ENCODE measurements around the gene VTN. TPM values are rescaled to one million over a fixed set of nuclear protein-coding genes. Genes with fewer than 3 reads are reported as not detected.

The VTN gene
- total RNA-seq, 2 experiments from 2014 or later: 0.16 to 0.17 TPM

DNA sequence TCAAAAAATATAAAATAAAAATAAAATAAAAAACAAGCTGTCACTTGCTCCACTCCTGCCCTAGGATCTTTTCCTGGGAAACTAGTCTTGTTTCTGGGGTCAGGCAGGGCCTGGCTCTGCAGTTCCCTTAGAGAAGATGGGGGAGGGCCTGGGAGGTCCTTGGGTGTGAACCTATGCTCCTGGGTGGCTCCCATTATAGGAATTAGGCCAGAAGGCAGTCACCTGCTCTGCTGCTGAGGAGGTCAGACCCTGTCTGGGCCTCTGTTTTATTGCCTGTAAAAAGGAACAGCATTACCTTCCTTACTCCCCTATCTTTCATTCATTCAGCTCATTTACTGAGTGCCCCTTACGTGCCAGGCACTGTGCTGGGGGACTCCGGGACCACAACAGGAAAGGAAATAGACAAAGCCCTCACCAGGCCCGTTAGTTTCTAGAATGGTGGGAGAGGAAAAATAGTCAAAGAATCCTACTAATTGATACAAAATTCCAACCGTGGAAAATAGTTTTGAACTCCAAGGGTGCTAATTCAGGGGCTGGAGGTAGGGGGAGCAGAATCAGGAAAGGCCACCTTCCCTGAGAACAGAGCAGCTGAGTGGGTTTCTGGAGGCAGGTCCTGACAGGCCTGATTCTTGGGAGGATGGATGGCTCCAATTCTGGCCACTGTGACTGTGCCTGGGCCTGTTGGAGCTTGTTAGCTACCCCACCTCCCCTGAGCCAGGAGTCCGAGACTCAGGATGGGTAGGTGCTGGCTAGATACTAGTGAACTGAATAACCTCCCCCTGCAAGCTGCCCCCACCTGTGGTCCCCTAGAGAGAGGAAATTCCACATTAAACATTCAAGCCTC, 37.2 kb upstream of the VTN start:
- Histone ChIP-seq H3K4me3 (ENCODE audit: low read length) (no peak overlapping the region), H3K27me3 (ENCODE audit: control insufficient read depth in 1 of 2, insufficient read depth in 2 of 2, low read length in 2 of 2) (peaks cover 5 to 8% of the 10 kb centered on the region in 2 experiments), H3K9me3 (ENCODE audit: control insufficient read depth in 1 of 2, insufficient read depth in 1 of 2, low read length in 2 of 2) (no peaks in the 10 kb centered on the region), H3K36me3 (ENCODE audit: insufficient read depth, low read length) (no peaks in the 10 kb centered on the region), H3K4me1 (ENCODE audit: insufficient read depth, low read length) (peaks cover 24% of the 10 kb centered on the region), H3K27ac (ENCODE audit: low read depth in 1 of 2, low read length in 2 of 2) (no peak overlapping the region)
- no peaks in the 10 kb centered on the region for H3K36me3 Mint-ChIP-seq (ENCODE audit: low read depth)
- H3K27me3 Mint-ChIP-seq: peaks cover 32% of the 10 kb centered on the region
- no peak for ATAC-seq (ENCODE audit: poor library complexity)
- peak overlapping the region; percentile 45 for H3K4me3 Mint-ChIP-seq
- DNase-seq: no peak
- no peaks in the 10 kb centered on the region for H3K9me3 Mint-ChIP-seq
- TF ChIP-seq, protein P1, sequence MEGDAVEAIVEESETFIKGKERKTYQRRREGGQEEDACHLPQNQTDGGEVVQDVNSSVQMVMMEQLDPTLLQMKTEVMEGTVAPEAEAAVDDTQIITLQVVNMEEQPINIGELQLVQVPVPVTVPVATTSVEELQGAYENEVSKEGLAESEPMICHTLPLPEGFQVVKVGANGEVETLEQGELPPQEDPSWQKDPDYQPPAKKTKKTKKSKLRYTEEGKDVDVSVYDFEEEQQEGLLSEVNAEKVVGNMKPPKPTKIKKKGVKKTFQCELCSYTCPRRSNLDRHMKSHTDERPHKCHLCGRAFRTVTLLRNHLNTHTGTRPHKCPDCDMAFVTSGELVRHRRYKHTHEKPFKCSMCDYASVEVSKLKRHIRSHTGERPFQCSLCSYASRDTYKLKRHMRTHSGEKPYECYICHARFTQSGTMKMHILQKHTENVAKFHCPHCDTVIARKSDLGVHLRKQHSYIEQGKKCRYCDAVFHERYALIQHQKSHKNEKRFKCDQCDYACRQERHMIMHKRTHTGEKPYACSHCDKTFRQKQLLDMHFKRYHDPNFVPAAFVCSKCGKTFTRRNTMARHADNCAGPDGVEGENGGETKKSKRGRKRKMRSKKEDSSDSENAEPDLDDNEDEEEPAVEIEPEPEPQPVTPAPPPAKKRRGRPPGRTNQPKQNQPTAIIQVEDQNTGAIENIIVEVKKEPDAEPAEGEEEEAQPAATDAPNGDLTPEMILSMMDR (IDR thresholded peaks at IDR 0.05): no peak
- H3K4me1 Mint-ChIP-seq (ENCODE audit: low read depth): peaks cover 5% of the 10 kb centered on the region
- no peak overlapping the region for H3K27ac Mint-ChIP-seq
- ChIA-PET POLR2A (interaction anchor here (1.1 kb wide), 1 partner anchor 23 kb away, joined by 4 read pairs; no protein-coding TSS in a partner anchor), CTCF (interaction anchor here (0.7 to 4.4 kb wide), 2 partner anchors 9 to 50 kb away, joined by 3 to 14 read pairs; a partner anchor contains a TSS)
- intact Hi-C loops (cut with DNase I, micrococcal nuclease): no loop called here

- DNase-seq (no peak), ATAC-seq (ENCODE audit: poor library complexity) (no peak)
- TF ChIP-seq, protein P1 (IDR thresholded peaks at IDR 0.05): no peak
- H3K4me1 ChIP-seq (ENCODE audit: insufficient read depth, low read length): peaks cover 24% of the 10 kb centered on the region
- no peak overlapping the region for H3K27ac ChIP-seq (ENCODE audit: low read depth in 1 of 2, low read length in 2 of 2)
- no peaks in the 10 kb centered on the region for H3K9me3 ChIP-seq (ENCODE audit: control insufficient read depth in 1 of 2, insufficient read depth in 1 of 2, low read length in 2 of 2)
- CTCF ChIA-PET: interaction anchor here (4.4 kb wide), 1 partner anchor 10 kb away, joined by 14 read pairs; no protein-coding TSS in a partner anchor
- peak overlapping the region; percentile 59 for H3K4me3 ChIP-seq (ENCODE audit: low read length)
- peaks cover 5% of the 10 kb centered on the region for H3K4me1 Mint-ChIP-seq (ENCODE audit: low read depth)
- no peaks in the 10 kb centered on the region for H3K36me3 ChIP-seq (ENCODE audit: insufficient read depth, low read length)
- peak overlapping the region; percentile 82 for H3K4me3 Mint-ChIP-seq
- H3K36me3 Mint-ChIP-seq (ENCODE audit: low read depth): no peaks in the 10 kb centered on the region
- POLR2A ChIA-PET: interaction anchor here (1.1 kb wide), 1 partner anchor 22 kb away, joined by 4 read pairs; no protein-coding TSS in a partner anchor
- H3K27ac Mint-ChIP-seq: peak overlapping the region; percentile 35
- H3K9me3 Mint-ChIP-seq: no peaks in the 10 kb centered on the region
- peaks cover 32% of the 10 kb centered on the region for H3K27me3 Mint-ChIP-seq
- intact Hi-C loops (cut with DNase I, micrococcal nuclease): no loop called here
- peaks cover 5 to 8% of the 10 kb centered on the region in 2 experiments for H3K27me3 ChIP-seq (ENCODE audit: control insufficient read depth in 1 of 2, insufficient read depth in 2 of 2, low read length in 2 of 2)
These were observed 36.3 kb upstream of the VTN start for GRCh38 chr17:28406473-28406814.

DNA sequence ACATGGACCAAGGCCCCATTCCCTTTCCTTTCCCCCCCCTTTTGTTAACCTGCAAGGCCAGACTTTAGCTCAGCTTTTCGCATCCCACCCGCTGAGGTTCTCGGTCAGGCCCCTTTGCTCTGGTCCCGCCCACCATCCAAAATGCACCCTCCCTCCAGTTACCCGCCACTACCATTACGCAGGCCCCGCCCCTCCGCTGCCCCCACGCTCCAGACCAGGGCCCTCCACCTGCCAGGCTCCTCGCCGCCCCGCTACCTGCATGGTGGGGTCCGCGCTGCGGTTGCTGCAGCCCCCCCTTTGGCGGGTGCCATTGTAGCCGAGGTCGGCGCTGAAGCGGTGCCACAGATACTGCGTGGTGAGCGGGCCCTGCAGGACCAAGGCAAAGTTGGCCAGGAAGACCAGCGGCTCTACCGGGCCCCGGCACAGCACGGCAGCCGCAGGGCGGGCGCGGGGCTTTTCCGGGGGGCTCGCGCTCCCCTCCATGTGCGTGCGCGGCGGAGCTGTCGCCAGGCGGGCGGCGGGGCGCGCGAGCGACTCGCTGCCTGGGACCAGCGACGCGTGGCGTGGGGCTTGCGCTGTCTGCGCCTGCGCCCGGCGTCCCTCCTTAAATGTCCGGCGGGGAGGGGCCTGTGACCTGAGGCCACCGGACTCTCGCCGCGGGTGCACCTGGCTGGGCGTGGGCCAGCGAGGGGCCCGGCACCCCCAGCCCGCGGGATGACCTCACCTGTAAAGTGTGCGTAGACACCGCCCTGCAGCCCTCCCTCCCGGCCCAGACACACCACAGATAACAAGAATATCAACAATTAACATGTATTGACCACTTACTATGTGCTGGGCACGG, 35.7 kb upstream of the VTN start, which contains the start of gene SLC46A1:
TSS of gene SLC46A1 (minus strand) at position 581 of the 841 bp plus-strand sequence. CDS start at position 483, 98 bp downstream.
- H3K4me1 ChIP-seq (ENCODE audit: insufficient read depth, low read length): peaks cover 24% of the 10 kb centered on the region
- ChIA-PET CTCF (interaction anchor here (0.6 to 4.4 kb wide), 2 partner anchors 11 to 366 kb away, joined by 3 to 14 read pairs; no protein-coding TSS in a partner anchor), POLR2A (interaction anchor here (1.1 to 2.5 kb wide), 2 partner anchors 21 to 22 kb away, joined by 4 to 8 read pairs; no protein-coding TSS in a partner anchor)
- TF ChIP-seq, protein P1 (IDR thresholded peaks at IDR 0.05): no peak
- Mint-ChIP-seq H3K27me3 (peaks cover 27% of the 10 kb centered on the region), H3K27ac (peak within 1 kb of the TSS; percentile 35), H3K4me1 (ENCODE audit: low read depth) (peaks cover 5% of the 10 kb centered on the region), H3K4me3 (peak within 1 kb of the TSS; percentile 82), H3K36me3 (ENCODE audit: low read depth) (no peaks in the 10 kb centered on the region), H3K9me3 (no peaks in the 10 kb centered on the region)
- H3K9me3 ChIP-seq (ENCODE audit: control insufficient read depth in 1 of 2, insufficient read depth in 1 of 2, low read length in 2 of 2): no peaks in the 10 kb centered on the region
- H3K27ac ChIP-seq (ENCODE audit: low read depth in 1 of 2, low read length in 2 of 2): no peak within 1 kb of the TSS
- H3K27me3 ChIP-seq (ENCODE audit: control insufficient read depth in 1 of 2, insufficient read depth in 2 of 2, low read length in 2 of 2): peaks cover 5 to 8% of the 10 kb centered on the region in 2 experiments
- H3K36me3 ChIP-seq (ENCODE audit: insufficient read depth, low read length): no peaks in the 10 kb centered on the region
- ATAC-seq (ENCODE audit: poor library complexity): peak; percentile 70
- intact Hi-C loops (cut with DNase I, micrococcal nuclease): no loop called here
- peak within 1 kb of the TSS; percentile 59 for H3K4me3 ChIP-seq (ENCODE audit: low read length)
- peak in 11 of 14 experiments; percentile 11 to 53 (median 25) for DNase-seq

Data from CD4-positive, alpha-beta T cell (primary cell).